HL-60 (cell line): ENCODE data around the gene CDHR3.

Source experiments
- DNase-seq, 2 experiments: peaks; one replicate each; pipeline ENCODE4 v3.0.0-alpha.2; 2010 to 2020; ENCODE audit warnings: low read depth in 1 of 2, low spot score in 1 of 2
- H3K27ac ChIP-seq: fragments of 250-450 bp; sonication (Bioruptor Pico); replicated peaks from 2 replicates; pipeline ENCODE4 v1.5.1; 2020; ENCODE audit warnings: mild to moderate bottlenecking, moderate library complexity
- H3K27me3 ChIP-seq: fragments of 250-450 bp; sonication (Bioruptor Pico); 2 replicates; pipeline ENCODE4 v1.5.1; 2021; ENCODE audit warnings: mild to moderate bottlenecking, moderate library complexity; ENCODE audit not compliant: insufficient read depth, poor library complexity, severe bottlenecking
- H3K4me3 ChIP-seq: replicated peaks from 2 replicates; pipeline ENCODE4 v1.5.1; 2011; ENCODE audit warnings: mild to moderate bottlenecking, control low read depth, low read length; ENCODE audit not compliant: insufficient read depth
- CTCF ChIP-seq: IDR thresholded peaks from one replicate; pipeline ENCODE4 v1.5.1; 2011; ENCODE audit warnings: low read length, control low read depth, inconsistent platforms; ENCODE audit not compliant: insufficient read depth
- GABPA ChIP-seq: IDR thresholded peaks from 2 replicates; pipeline ENCODE4 v1.6.1; 2012; ENCODE audit warnings: low read depth
- POLR2AphosphoS5 ChIP-seq: IDR thresholded peaks from 2 replicates; pipeline ENCODE4 v1.6.1; 2012; ENCODE audit warnings: low read depth
- REST ChIP-seq: IDR thresholded peaks from 2 replicates; pipeline ENCODE4 v1.6.1; 2012; ENCODE audit warnings: low read depth; ENCODE audit not compliant: insufficient replicate concordance
- SPI1 ChIP-seq: IDR thresholded peaks from 2 replicates; pipeline ENCODE4 v1.6.1; 2012; ENCODE audit warnings: low read depth, mild to moderate bottlenecking, borderline replicate concordance

CDHR3 gene

GRCh38 chr7:106060394-106060920 is 97.4 kb downstream of the CDHR3 start:
- TF ChIP-seq REST, result no peak
- no peak for TF ChIP-seq GABPA
- TF ChIP-seq POLR2AphosphoS5, result no peak
- no peak for TF ChIP-seq SPI1
- no peak for TF ChIP-seq CTCF
- Histone ChIP-seq H3K27ac (no peak overlapping the region), H3K4me3 (no peak overlapping the region), H3K27me3 (no peaks in the 10 kb centered on the region)
- DNase-seq, result no peak

GRCh38 chr7:106061301-106061979 is 98.4 kb downstream of the CDHR3 start:
- Histone ChIP-seq H3K27me3 (no peaks in the 10 kb centered on the region), H3K4me3 (no peak overlapping the region), H3K27ac (no peak overlapping the region)
- TF ChIP-seq SPI1, result peak; percentile 21; the same call in 1 of the 2 replicates
- TF ChIP-seq REST, result no peak
- TF ChIP-seq CTCF, result no peak
- DNase-seq, result no peak

GRCh38 chr7:106062006-106062405 is 98.9 kb downstream of the CDHR3 start:
- TF ChIP-seq GABPA (no peak), REST (no peak), SPI1 (no peak), POLR2AphosphoS5 (no peak), CTCF (no peak)
- no peak for DNase-seq
- Histone ChIP-seq H3K27me3 (no peaks in the 10 kb centered on the region), H3K4me3 (no peak overlapping the region), H3K27ac (no peak overlapping the region)
